ENCODE measurements around the gene ADGRE2. TPM values are rescaled to one million over a fixed set of nuclear protein-coding genes. Genes with fewer than 3 reads are reported as not detected.

The ADGRE2 gene
- total and polyA plus RNA-seq, 2 of the 4 experiments (the other 2 are of a cell fraction), result not detected

GRCh38 chr19:14817052-14817451 is 38.7 kb upstream of the ADGRE2 start:
- Histone ChIP-seq H3K9me1 (ENCODE audit: insufficient read depth, low read length) (no peaks in the 10 kb centered on the region), H3K14ac (replicated peaks; ENCODE audit: low read depth, low read length) (no peak overlapping the region), H4K20me1 (ENCODE audit: insufficient read depth, low read length) (no peaks in the 10 kb centered on the region), H3K79me1 (ENCODE audit: low read depth in 1 of 2, low read length in 2 of 2) (no peaks in the 10 kb centered on the region), H4K91ac (ENCODE audit: insufficient read depth, low read depth, low read length) (no peak overlapping the region), H3K27ac (ENCODE audit: insufficient read depth, low read length) (no peak overlapping the region), H3K4me3 (ENCODE audit: insufficient read depth, low read depth, low read length) (no peak overlapping the region), H2BK120ac (ENCODE audit: low read depth, low read length) (no peak overlapping the region), H2BK5ac (ENCODE audit: low read depth, low read length, poor library complexity, severe bottlenecking) (no peak overlapping the region), H3K4me1 (ENCODE audit: control insufficient read depth, insufficient read depth, low read length) (no peaks in the 10 kb centered on the region), H3K23ac (ENCODE audit: low read depth, low read length) (no peak overlapping the region), H2BK20ac (ENCODE audit: low read depth, low read length) (no peak overlapping the region), H4K5ac (ENCODE audit: low read depth, low read length) (no peak overlapping the region), H3K9ac (ENCODE audit: low read depth, low read length) (no peak overlapping the region), H3K4ac (ENCODE audit: low read depth, low read length) (no peak overlapping the region), H4K8ac (ENCODE audit: low read depth in 2 of 2, low read length in 2 of 2) (no peak overlapping the region), H3K56ac (ENCODE audit: extremely low read depth, insufficient read depth, low read length) (no peak overlapping the region), H3K18ac (ENCODE audit: low read depth, low read length) (no peak overlapping the region), H2AFZ (replicated peaks; ENCODE audit: low read length, poor library complexity) (no peak overlapping the region), H3K36me3 (ENCODE audit: control insufficient read depth, insufficient read depth, low read length) (no peaks in the 10 kb centered on the region), H2AK9ac (replicated peaks; ENCODE audit: low read depth, low read length, poor library complexity) (no peak overlapping the region), H2BK15ac (ENCODE audit: low read depth, low read length) (no peak overlapping the region), H3K4me2 (ENCODE audit: low read depth, low read length) (no peak overlapping the region), H2AK5ac (ENCODE audit: low read depth, low read length) (no peak overlapping the region), H3K9me3 (ENCODE audit: control insufficient read depth, insufficient read depth, low read length) (peaks cover 3% of the 10 kb centered on the region; the same call in 1 of the 2 replicates), H3K27me3 (ENCODE audit: control insufficient read depth, insufficient read depth, low read length) (no peaks in the 10 kb centered on the region)
- no peak for DNase-seq
- ATAC-seq (ENCODE audit: low read depth), result no peak
- no peak for TF ChIP-seq RCOR1 (IDR thresholded peaks at IDR 0.05; ENCODE audit: insufficient replicate concordance, low read length)
- TF ChIP-seq CHD1 (IDR thresholded peaks at IDR 0.05; ENCODE audit: low read depth, low read length), result no peak
- no peak for TF ChIP-seq RFX5 (IDR thresholded peaks at IDR 0.05; ENCODE audit: low read depth, low read length)
- no peak for TF ChIP-seq BHLHE40 (IDR thresholded peaks at IDR 0.05; ENCODE audit: low read depth, low read length)
- in situ Hi-C loops (cut with MboI; ENCODE audit: low sequenced_read_pairs) (no loop called here), intact Hi-C loops (cut with micrococcal nuclease) (no loop called here), dilution Hi-C loops (cut with HindIII; ENCODE audit: low sequenced_read_pairs, unreplicated experiment) (no loop called here)
- BruUV-seq (replicated peaks), result no TSS peak
- no CpG with 5 or more reads among the region's 3 CpGs for WGBS, 2 experiments (ENCODE audit: extremely low coverage in 2 of 2, insufficient read length in 1 of 2)
- ChIA-PET CTCF (no interaction called here), POLR2A (ENCODE audit: unreplicated experiment) (no interaction called here)
